Transverse colon (tissue), 4 donors: ENCODE results near the gene HUNK.
"Not testable (repeated sequence)": the region's sequence is repeated elsewhere in the genome, so short reads cannot be mapped to it uniquely, and the experiment has no call there.

ENCODE experiments used
- CTCF ChIP-seq, 5 experiments: fragments of 200-600 bp in 3 of 5; fragments of 450-650 bp in 2 of 5; sonication (generic) in 3 of 5; IDR thresholded peaks; 1 replicate in 2 of 5; 2 replicates in 3 of 5; pipeline ENCODE4 v1.5.1; 2016 to 2017; ENCODE audit warnings: antibody characterized with exemption in 5 of 5, inconsistent platforms in 3 of 5, mild to moderate bottlenecking in 2 of 5, moderate library complexity in 1 of 5
- EP300 ChIP-seq: sonication (generic); formaldehyde crosslinking; IDR thresholded peaks from one replicate; pipeline ENCODE4 v1.6.1; 2017; ENCODE audit warnings: antibody characterized with exemption, low read depth
- POLR2AphosphoS5 ChIP-seq, 3 donors: sonication (generic); formaldehyde crosslinking; IDR thresholded peaks; one replicate each; pipeline ENCODE4 v1.6.1; 2016; ENCODE audit warnings: antibody characterized with exemption in 3 of 3

- not testable (repeated sequence) for TF ChIP-seq EP300; CTCF (IDR thresholded peaks at IDR 0.05); POLR2AphosphoS5 (IDR thresholded peaks at IDR 0.05)
These were observed 74.2 kb downstream of the HUNK start for GRCh38 chr21:31946876-31947550.
